Kidney (tissue), 14 donors: ENCODE data around the gene GPR37L1. TPM values are rescaled to one million over a fixed set of nuclear protein-coding genes. Genes with fewer than 3 reads are reported as not detected.

ENCODE experiments used
- DNase-seq, 5 donors: peaks; one replicate each; pipeline ENCODE4 v3.0.0-alpha.2; 2013 to 2020
- FAIRE-seq: peaks from 2 replicates; lab custom pipeline; 2012; peaks lifted over from hg19 to GRCh38; lab: Jason Lieb, UNC
- H3K27ac ChIP-seq, 2 donors: one replicate each; pipeline ENCODE4 v1.7.0; 2013; ENCODE audit warnings: low read depth in 2 of 2, low read length in 2 of 2, inconsistent platforms in 1 of 2
- H3K27me3 ChIP-seq: one replicate; pipeline ENCODE4 v1.7.1; 2013; ENCODE audit warnings: low read length, inconsistent platforms; ENCODE audit not compliant: control insufficient read depth, insufficient read depth
- H3K36me3 ChIP-seq, 3 donors: one replicate each; pipeline versions ENCODE4 v1.7.0 to v1.7.1; 2013; ENCODE audit warnings: low read length in 3 of 3, control low read depth in 1 of 3, inconsistent platforms in 1 of 3; ENCODE audit not compliant: insufficient read depth in 3 of 3, control insufficient read depth in 2 of 3
- H3K4me1 ChIP-seq, 3 donors: one replicate each; pipeline versions ENCODE4 v1.7.0 to v1.7.1; 2013; ENCODE audit warnings: low read length in 3 of 3, inconsistent platforms in 1 of 3, low read depth in 1 of 3; ENCODE audit not compliant: control insufficient read depth in 2 of 3, insufficient read depth in 2 of 3
- H3K4me3 ChIP-seq, 3 donors: one replicate each; pipeline versions ENCODE4 v1.7.0 to v1.8.1; 2013; ENCODE audit warnings: low read length in 3 of 3, control low read depth in 1 of 3, inconsistent platforms in 1 of 3
- H3K9ac ChIP-seq, 3 donors: one replicate each; pipeline versions ENCODE4 v1.7.0 to v1.7.1; 2013; ENCODE audit warnings: low read length in 3 of 3, control low read depth in 1 of 3, inconsistent platforms in 1 of 3
- H3K9me3 ChIP-seq, 3 donors: one replicate each; pipeline versions ENCODE4 v1.7.0 to v1.7.1; 2013; ENCODE audit warnings: low read length in 3 of 3, control low read depth in 1 of 3, inconsistent platforms in 1 of 3; ENCODE audit not compliant: control insufficient read depth in 2 of 3, insufficient read depth in 1 of 3
- intact Hi-C: fragments of 100-400 bp; cut with DNase I; formaldehyde crosslinking; loops from one replicate; pipeline ENCODE4 v1.11.1; 2022
- polyA plus RNA-seq: library from polyadenylated mRNA; stranded (reverse); fragments of 350-450 nt; fragmentation: Illumina TruSeq; extraction: RNeasy Lipid Tissue Mini Kit (QIAGEN cat#74804); gene quantifications from one replicate; pipeline ENCODE4 v1.2.3, GENCODE V29; 2014; ENCODE audit warnings: low read depth, low replicate concordance; ENCODE audit not compliant: insufficient read depth
- total RNA-seq: library from RNA; stranded (reverse); fragmentation: NEBNext Ultra II Directional; extraction: Animal tissue kit (Norgen Biotek cat#: 25700); gene quantifications from one replicate; pipeline ENCODE4 v1.2.1, GENCODE V29; 2021
- TF ChIP-seq, protein P1 (sequence below): IDR thresholded peaks from 3 replicates; pipeline ENCODE4 v1.5.1; 2012; ENCODE audit warnings: mild to moderate bottlenecking, moderate library complexity, borderline replicate concordance; ENCODE audit not compliant: insufficient read depth; ENCODE audit errors: extremely low read depth
- donor health status: control.
- donor health status: control.
- donor health status: control.
- donor health status: control.
- donor health status: control.
- donor health status: DM: yes; HTN: yes; CAD: no.
- donor health status: Normal renal cell carcinoma (clear cell type).

Gene GPR37L1
- total and polyA plus RNA-seq, 2 donors from 2014 or later = 0.13 TPM; not detected in 1

DNA sequence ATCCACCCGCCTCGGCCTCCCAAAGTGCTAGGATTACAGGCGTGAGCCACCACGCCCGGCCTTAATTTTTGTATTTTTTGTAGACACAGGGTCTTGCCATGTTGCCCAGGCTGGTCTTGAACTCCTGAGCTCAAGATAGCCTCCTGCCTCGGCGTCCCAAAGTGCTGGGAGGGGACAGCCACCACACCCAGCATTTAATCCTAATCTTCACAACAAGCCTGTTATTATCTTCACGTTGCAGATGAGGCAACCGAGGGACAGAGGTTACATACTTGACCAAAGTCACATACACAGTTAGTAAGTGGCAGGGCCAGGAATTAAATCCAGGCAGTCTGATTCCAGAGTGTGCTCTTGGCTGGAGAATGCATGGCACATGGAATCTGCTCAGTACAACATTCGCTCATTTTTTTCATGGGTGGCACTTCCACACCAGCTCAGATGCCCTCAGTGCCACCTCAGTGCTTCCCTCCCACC, 4.8 kb upstream of the GPR37L1 start:
- Histone ChIP-seq H3K27me3 (no peaks in the 10 kb centered on the region), H3K4me1 (peaks cover 0 to 10% (median 5%) of the 10 kb centered on the region in 3 donors), H3K4me3 (no peak overlapping the region), H3K27ac (no peak overlapping the region), H3K36me3 (no peaks in the 10 kb centered on the region), H3K9me3 (no peaks in the 10 kb centered on the region), H3K9ac (no peak overlapping the region)
- DNase-seq (no peak), FAIRE-seq (no peak)
- TF ChIP-seq, protein P1, sequence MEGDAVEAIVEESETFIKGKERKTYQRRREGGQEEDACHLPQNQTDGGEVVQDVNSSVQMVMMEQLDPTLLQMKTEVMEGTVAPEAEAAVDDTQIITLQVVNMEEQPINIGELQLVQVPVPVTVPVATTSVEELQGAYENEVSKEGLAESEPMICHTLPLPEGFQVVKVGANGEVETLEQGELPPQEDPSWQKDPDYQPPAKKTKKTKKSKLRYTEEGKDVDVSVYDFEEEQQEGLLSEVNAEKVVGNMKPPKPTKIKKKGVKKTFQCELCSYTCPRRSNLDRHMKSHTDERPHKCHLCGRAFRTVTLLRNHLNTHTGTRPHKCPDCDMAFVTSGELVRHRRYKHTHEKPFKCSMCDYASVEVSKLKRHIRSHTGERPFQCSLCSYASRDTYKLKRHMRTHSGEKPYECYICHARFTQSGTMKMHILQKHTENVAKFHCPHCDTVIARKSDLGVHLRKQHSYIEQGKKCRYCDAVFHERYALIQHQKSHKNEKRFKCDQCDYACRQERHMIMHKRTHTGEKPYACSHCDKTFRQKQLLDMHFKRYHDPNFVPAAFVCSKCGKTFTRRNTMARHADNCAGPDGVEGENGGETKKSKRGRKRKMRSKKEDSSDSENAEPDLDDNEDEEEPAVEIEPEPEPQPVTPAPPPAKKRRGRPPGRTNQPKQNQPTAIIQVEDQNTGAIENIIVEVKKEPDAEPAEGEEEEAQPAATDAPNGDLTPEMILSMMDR = no peak
- intact Hi-C loops = no loop called here

DNA sequence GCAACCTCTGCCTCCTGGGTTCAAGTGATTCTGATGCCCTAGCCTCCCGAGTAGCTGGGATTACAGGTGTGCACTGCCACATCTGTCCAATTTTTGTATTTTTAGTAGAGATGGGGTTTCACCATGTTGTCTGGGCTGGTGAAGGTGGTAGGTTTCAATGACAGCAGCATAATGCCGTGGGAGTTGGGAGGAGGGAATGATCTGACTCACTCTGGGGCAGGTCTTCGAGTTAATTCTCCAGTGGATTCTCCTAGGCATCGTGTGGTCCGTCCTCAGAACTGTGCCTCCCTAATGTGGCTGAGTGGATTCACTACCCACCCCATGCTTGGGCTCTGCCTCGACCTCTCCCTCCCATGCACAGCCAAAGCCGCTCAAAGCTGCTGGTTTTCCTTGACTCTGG, 1.7 kb upstream of the GPR37L1 start:
- TF ChIP-seq, protein P1 = no peak
- intact Hi-C loops = no loop called here
- Histone ChIP-seq H3K27me3 (no peaks in the 10 kb centered on the region), H3K4me3 (no peak overlapping the region), H3K36me3 (no peaks in the 10 kb centered on the region), H3K27ac (no peak overlapping the region), H3K9ac (no peak overlapping the region), H3K9me3 (no peaks in the 10 kb centered on the region), H3K4me1 (no peaks in the 10 kb centered on the region)
- no peak for FAIRE-seq
- DNase-seq = no peak

DNA sequence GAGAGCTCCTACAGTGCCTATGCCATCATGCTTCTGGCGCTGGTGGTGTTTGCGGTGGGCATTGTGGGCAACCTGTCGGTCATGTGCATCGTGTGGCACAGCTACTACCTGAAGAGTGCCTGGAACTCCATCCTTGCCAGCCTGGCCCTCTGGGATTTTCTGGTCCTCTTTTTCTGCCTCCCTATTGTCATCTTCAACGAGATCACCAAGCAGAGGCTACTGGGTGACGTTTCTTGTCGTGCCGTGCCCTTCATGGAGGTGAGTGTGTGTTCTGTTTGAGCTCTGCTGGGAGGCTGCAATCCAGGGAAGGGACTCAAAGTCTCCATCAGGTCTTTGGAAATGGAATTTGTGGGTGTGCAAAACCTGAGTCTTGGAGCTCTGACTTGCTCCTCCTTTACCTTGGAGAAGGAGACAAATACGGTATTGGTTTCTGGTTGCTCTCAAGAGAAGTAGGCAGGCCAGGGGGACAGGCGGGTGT, 658 bp downstream of the GPR37L1 start:
- no peaks in the 10 kb centered on the region for H3K36me3 ChIP-seq
- no peaks in the 10 kb centered on the region for H3K4me1 ChIP-seq
- no peak overlapping the region for H3K27ac ChIP-seq
- no peak for FAIRE-seq
- intact Hi-C loops = no loop called here
- H3K27me3 ChIP-seq = no peaks in the 10 kb centered on the region
- DNase-seq = no peak
- no peaks in the 10 kb centered on the region for H3K9me3 ChIP-seq
- TF ChIP-seq, protein P1 = no peak
- H3K4me3 ChIP-seq = no peak overlapping the region
- H3K9ac ChIP-seq = no peak overlapping the region

DNA sequence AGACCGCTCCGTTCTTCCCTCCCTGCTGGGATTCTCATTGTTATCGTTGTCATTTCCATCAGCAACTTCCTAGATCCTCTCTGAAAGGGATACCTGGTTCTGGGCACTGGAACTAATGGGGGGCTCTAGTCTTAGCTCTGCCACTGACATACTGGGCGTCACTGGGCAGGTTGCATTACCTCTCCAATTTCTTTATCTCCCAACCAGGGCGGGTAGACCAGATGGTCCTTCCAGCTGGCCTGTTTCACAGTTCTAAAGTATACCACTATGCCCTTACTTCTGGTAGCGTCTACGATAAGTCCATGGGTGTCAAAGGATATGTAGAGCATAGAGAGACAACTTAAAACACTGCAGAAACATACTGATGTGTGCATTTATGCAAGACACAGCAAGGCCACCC, 1.4 kb downstream of the GPR37L1 start:
- intact Hi-C loops = no loop called here
- Histone ChIP-seq H3K9ac (no peak overlapping the region), H3K36me3 (no peaks in the 10 kb centered on the region), H3K27ac (no peak overlapping the region), H3K9me3 (no peaks in the 10 kb centered on the region), H3K4me3 (no peak overlapping the region), H3K4me1 (no peaks in the 10 kb centered on the region), H3K27me3 (no peaks in the 10 kb centered on the region)
- FAIRE-seq = no peak
- TF ChIP-seq, protein P1 = no peak
- no peak for DNase-seq
